ENCODE data around the gene ATP11A. TPM values are rescaled to one million over a fixed set of nuclear protein-coding genes. Genes with fewer than 3 reads are reported as not detected.

ATP11A gene
- total RNA-seq, 1 experiment from 2014 or later: 3.7 TPM

DNA sequence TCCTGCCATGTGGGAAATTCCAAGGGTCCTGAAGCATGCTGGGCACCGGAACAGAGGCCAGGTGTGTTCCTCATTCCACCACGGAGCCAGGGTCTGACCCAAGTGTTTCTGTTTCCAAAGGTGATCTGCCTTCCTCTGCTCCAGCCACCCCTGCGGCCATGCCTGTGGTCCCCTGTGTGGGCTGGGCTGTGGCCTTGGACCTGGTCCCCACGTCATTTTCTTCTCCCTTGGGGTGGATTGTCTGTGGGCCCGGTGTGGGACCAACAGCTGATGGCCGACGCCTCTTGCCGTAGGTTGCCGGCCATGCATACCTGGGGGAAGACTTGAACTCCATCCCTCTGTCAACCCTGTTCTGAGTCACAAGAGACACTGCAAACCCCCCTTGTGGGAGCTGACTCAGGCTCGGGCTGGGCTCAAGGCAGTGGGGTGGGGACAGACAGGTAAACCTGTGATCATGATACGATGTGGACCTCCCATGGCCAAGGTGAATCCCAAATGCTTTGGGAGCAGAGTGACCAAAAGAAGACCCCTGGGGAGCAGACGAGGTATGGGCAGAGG, 35.0 kb downstream of the ATP11A start:
- Histone ChIP-seq H3K4me3 (no peak overlapping the region), H3K4me1 (replicated peaks) (peaks cover 26% of the 10 kb centered on the region), H3K27me3 (replicated peaks) (no peaks in the 10 kb centered on the region), H3K36me3 (no peaks in the 10 kb centered on the region), H3K27ac (no peak overlapping the region), H3K9me3 (replicated peaks) (no peaks in the 10 kb centered on the region)
- DNase-seq (ENCODE audit: low read depth in 1 of 2, low spot score in 2 of 2): no peak

- Histone ChIP-seq H3K4me1 (replicated peaks) (peaks cover 26% of the 10 kb centered on the region), H3K27me3 (replicated peaks) (no peaks in the 10 kb centered on the region), H3K4me3 (no peak overlapping the region), H3K27ac (no peak overlapping the region), H3K36me3 (no peaks in the 10 kb centered on the region), H3K9me3 (replicated peaks) (no peaks in the 10 kb centered on the region)
- DNase-seq (ENCODE audit: low read depth in 1 of 2, low spot score in 2 of 2): peak; percentile 36 to 52
Measured at GRCh38 chr13:112725346-112726015, 35.6 kb downstream of the ATP11A start.

- DNase-seq (ENCODE audit: low read depth in 1 of 2, low spot score in 2 of 2): no peak
- peaks cover 26% of the 10 kb centered on the region for H3K4me1 ChIP-seq (replicated peaks)
- H3K9me3 ChIP-seq (replicated peaks): no peaks in the 10 kb centered on the region
- H3K36me3 ChIP-seq: no peaks in the 10 kb centered on the region
- H3K4me3 ChIP-seq: no peak overlapping the region
- no peaks in the 10 kb centered on the region for H3K27me3 ChIP-seq (replicated peaks)
- H3K27ac ChIP-seq: no peak overlapping the region
Measured at GRCh38 chr13:112726016-112726767, 36.4 kb downstream of the ATP11A start.

DNA sequence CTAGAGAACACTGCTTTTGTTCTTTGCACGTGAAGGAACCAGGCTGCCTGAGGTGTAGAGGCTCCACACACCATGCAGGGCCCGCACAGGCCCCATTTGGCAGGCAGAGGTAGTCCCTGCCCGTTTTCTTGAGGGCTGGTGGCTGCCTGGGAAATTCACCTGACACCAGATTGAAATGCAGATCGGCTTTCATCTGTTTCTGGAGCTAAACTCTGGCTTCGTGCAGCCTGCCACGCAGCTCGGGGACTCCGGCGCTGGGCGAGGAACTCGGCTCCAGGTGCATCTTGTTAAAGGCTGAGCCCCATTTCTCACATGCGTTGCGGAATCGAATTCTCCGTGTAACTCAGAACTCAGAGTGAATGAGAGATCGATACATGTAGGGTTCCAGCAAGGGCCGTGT, 37.7 kb downstream of the ATP11A start:
- H3K27me3 ChIP-seq (replicated peaks): no peaks in the 10 kb centered on the region
- H3K36me3 ChIP-seq: no peaks in the 10 kb centered on the region
- no peak overlapping the region for H3K27ac ChIP-seq
- H3K4me3 ChIP-seq: no peak overlapping the region
- H3K9me3 ChIP-seq (replicated peaks): no peaks in the 10 kb centered on the region
- DNase-seq (ENCODE audit: low read depth in 1 of 2, low spot score in 2 of 2): no peak
- peaks cover 22% of the 10 kb centered on the region for H3K4me1 ChIP-seq (replicated peaks)

- H3K4me3 ChIP-seq: no peak overlapping the region
- no peaks in the 10 kb centered on the region for H3K9me3 ChIP-seq (replicated peaks)
- H3K27ac ChIP-seq: no peak overlapping the region
- no peaks in the 10 kb centered on the region for H3K27me3 ChIP-seq (replicated peaks)
- no peak for DNase-seq (ENCODE audit: low read depth in 1 of 2, low spot score in 2 of 2)
- no peaks in the 10 kb centered on the region for H3K36me3 ChIP-seq
- peaks cover 18% of the 10 kb centered on the region for H3K4me1 ChIP-seq (replicated peaks)
Measured at GRCh38 chr13:112728375-112729126, 38.7 kb downstream of the ATP11A start.

DNA sequence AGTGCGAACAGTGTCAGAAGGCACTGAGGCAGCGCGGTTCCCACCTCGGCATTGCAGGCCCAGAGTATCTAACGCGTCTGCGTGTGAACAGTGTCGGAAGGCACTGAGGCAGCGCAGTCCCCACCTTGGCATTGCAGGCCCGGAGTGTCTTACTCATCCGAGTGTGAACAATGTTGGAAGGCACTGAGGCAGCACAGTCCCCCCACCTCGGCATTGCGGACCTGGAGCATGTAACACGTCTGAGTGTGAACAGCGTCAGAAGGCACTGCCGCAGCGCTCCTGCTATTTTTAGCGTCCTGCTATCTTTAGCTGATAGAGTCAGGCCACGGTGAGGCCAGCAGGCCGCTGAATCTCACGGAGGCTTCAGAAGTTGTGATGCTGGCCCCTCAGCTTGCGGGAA, 39.6 kb downstream of the ATP11A start:
- Histone ChIP-seq H3K27me3 (replicated peaks) (no peaks in the 10 kb centered on the region), H3K4me3 (no peak overlapping the region), H3K27ac (no peak overlapping the region), H3K4me1 (replicated peaks) (peaks cover 15% of the 10 kb centered on the region), H3K9me3 (replicated peaks) (no peaks in the 10 kb centered on the region), H3K36me3 (no peaks in the 10 kb centered on the region)
- no peak for DNase-seq (ENCODE audit: low read depth in 1 of 2, low spot score in 2 of 2)

- Histone ChIP-seq H3K36me3 (no peaks in the 10 kb centered on the region), H3K27ac (no peak overlapping the region), H3K4me1 (replicated peaks) (peaks cover 7% of the 10 kb centered on the region), H3K9me3 (replicated peaks) (no peaks in the 10 kb centered on the region), H3K4me3 (no peak overlapping the region), H3K27me3 (replicated peaks) (no peaks in the 10 kb centered on the region)
- DNase-seq (ENCODE audit: low read depth in 1 of 2, low spot score in 2 of 2): no peak
Measured at GRCh38 chr13:112730157-112730671, 40.4 kb downstream of the ATP11A start.

GRCh38 chr13:112731667-112732616, 42.1 kb downstream of the ATP11A start:
- H3K9me3 ChIP-seq (replicated peaks): no peaks in the 10 kb centered on the region

DNA sequence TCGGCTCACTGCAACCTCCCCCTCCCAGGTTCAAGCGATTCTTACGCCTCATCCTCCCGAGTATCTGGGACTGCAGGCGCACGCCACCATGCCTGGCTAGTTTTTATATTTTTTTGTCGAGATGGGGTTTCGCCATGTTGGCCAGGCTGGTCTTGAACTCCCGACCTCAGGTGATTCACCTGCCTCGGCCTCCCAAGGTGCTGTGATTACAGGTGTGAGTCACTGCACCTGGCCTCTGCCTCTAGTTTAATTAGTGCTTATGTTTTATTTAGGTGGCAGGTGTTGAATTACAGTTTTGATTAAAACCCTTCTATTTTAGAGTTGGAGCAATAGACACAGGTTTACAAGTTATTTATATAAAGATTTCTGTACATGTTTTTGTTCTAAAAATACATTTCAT, 42.8 kb downstream of the ATP11A start:
- no peaks in the 10 kb centered on the region for H3K27me3 ChIP-seq (replicated peaks)
- no peak for DNase-seq (ENCODE audit: low read depth in 1 of 2, low spot score in 2 of 2)

More at GRCh38 chr13:112731667-112732616, 42.1 kb downstream of the ATP11A start:
- DNase-seq (ENCODE audit: low read depth in 1 of 2, low spot score in 2 of 2): no peak
- Histone ChIP-seq H3K27me3 (replicated peaks) (no peaks in the 10 kb centered on the region), H3K27ac (no peak overlapping the region), H3K36me3 (no peaks in the 10 kb centered on the region), H3K4me3 (no peak overlapping the region), H3K4me1 (replicated peaks) (no peaks in the 10 kb centered on the region)

DNA sequence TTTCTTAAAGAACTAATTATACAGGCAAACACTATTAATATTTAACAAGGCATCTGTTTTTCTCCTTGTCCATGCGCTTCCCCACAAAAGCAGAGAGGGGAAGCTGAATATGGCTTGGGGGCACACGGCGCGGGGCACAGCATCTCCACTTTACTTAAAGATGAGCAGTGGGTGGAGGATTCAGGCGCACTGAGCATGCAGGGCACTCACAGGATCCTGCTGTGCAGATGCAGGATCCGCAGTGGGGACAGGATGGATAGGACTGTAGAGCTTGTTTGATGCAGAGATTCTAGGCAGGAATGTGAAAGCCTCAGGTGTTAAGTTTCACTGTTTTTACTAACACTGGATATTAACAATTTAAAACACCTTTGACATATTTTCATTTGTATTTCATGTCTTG, 43.3 kb downstream of the ATP11A start:
- Histone ChIP-seq H3K4me1 (replicated peaks) (no peaks in the 10 kb centered on the region), H3K9me3 (replicated peaks) (no peaks in the 10 kb centered on the region), H3K27me3 (replicated peaks) (no peaks in the 10 kb centered on the region), H3K36me3 (no peaks in the 10 kb centered on the region), H3K4me3 (no peak overlapping the region), H3K27ac (no peak overlapping the region)
- DNase-seq (ENCODE audit: low read depth in 1 of 2, low spot score in 2 of 2): no peak

More for the DNA sequence above, 42.8 kb downstream of the ATP11A start:
- Histone ChIP-seq H3K4me1 (replicated peaks) (no peaks in the 10 kb centered on the region), H3K9me3 (replicated peaks) (no peaks in the 10 kb centered on the region), H3K4me3 (no peak overlapping the region), H3K36me3 (no peaks in the 10 kb centered on the region), H3K27ac (no peak overlapping the region)

GRCh38 chr13:112733661-112734379, 44.0 kb downstream of the ATP11A start:
- H3K4me1 ChIP-seq (replicated peaks): no peaks in the 10 kb centered on the region
- no peak for DNase-seq (ENCODE audit: low read depth in 1 of 2, low spot score in 2 of 2)
- no peaks in the 10 kb centered on the region for H3K9me3 ChIP-seq (replicated peaks)
- no peak overlapping the region for H3K4me3 ChIP-seq
- no peak overlapping the region for H3K27ac ChIP-seq
- no peaks in the 10 kb centered on the region for H3K27me3 ChIP-seq (replicated peaks)
- no peaks in the 10 kb centered on the region for H3K36me3 ChIP-seq

- Histone ChIP-seq H3K27me3 (replicated peaks) (no peaks in the 10 kb centered on the region), H3K4me1 (replicated peaks) (no peaks in the 10 kb centered on the region), H3K4me3 (no peak overlapping the region), H3K9me3 (replicated peaks) (no peaks in the 10 kb centered on the region), H3K36me3 (no peaks in the 10 kb centered on the region), H3K27ac (no peak overlapping the region)
- no peak for DNase-seq (ENCODE audit: low read depth in 1 of 2, low spot score in 2 of 2)
Measured at GRCh38 chr13:112734696-112735547, 45.1 kb downstream of the ATP11A start.

Data from SJSA1 (cell line).